ENCODE measurements around the gene GLCCI1.

DNA sequence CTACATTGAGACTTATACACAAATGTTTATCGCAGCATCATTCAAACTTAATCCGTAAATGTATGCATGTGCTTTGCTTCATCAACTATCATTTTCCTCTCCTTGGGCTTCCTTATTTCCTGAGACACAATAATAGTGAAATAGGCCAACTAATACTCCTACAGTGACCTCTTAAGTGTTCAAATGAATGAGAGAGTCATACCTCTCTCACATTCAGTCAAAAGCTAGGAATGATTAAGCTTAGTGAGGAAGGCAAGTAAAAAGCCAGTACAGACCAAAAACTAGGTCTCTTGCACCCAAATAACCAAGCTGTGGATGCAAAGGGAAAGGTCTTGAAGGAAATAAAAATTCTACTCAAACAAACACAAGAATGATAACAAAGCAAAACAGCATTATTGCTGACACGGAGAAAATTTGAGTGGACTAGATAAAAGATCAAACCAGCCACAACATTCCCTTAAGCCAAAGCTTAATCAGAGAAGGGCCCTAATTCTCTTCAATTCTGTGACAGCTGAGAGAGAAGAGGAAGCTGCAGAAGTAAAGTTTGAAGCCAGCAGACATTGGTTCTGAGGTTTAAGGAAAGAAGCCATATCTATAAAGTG is 72.3 kb downstream of the GLCCI1 start:
- TF ChIP-seq CTCF (conservative IDR thresholded peaks at IDR 0.05; ENCODE audit: low read depth, low read length) = no peak
- TF ChIP-seq EZH2phosphoT487 (IDR thresholded peaks at IDR 0.05; ENCODE audit: borderline replicate concordance, low read length) = no peak
- TF ChIP-seq EZH2 (IDR thresholded peaks at IDR 0.05; ENCODE audit: low read length, unreplicated experiment) = no peak

All from PC-3 (cell line).